Measurements from ENCODE around the gene C1QTNF7. TPM values are rescaled to one million over a fixed set of nuclear protein-coding genes. Genes with fewer than 3 reads are reported as not detected.
A peak's percentile ranks its signal among the peaks of the same experiment; 100 is the strongest.

Gene C1QTNF7
- total RNA-seq, 1 experiment from 2014 or later = not detected

DNA sequence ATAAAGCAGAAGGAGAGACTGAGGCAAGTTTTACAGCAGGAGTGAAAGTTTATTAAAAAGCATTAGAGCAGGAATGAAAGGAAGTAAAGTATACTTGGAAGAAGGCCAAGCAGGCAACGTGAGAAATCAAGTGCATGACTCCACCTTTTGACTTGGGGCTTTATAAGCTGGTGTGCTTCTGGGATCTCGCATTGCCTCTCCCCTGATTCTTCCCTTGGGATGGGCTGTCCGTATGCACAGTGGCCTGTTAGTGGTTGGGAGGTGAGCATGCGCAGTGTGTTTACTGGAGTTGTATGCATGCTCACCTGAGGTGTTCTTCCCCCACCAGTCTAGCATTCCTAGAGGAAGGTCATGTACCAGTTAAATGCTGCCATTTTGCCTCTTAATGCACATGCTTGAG, 29.1 kb upstream of the C1QTNF7 start:
- CTCF ChIA-PET = no interaction called here
- H3K36me3 Mint-ChIP-seq (ENCODE audit: insufficient read depth, unreplicated experiment) = no peaks in the 10 kb centered on the region
- intact Hi-C loops (cut with micrococcal nuclease; ENCODE audit: unreplicated experiment) = loop anchor here (10.0 kb wide), 1 partner anchor 164 kb away; no protein-coding TSS in a partner anchor

DNA sequence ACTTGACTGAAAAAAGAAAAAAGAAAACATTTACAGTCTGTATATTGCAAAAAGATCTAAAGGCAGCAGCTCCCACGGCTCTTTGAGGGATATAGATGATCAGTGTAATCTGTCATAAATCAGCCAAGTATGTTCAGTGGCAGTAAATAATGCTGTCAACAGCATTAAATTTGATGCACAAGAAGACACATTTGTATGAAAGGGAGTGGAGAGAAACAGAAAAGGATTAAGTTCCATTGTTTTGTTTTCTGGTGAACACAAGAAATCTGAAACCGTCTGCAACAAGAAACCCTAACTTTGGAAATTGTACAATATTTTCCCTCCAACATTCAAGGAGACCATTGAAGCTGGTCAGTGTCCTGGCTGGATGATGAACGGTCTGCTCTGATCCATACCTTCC, 27.6 kb upstream of the C1QTNF7 start:
- Mint-ChIP-seq H3K27ac (ENCODE audit: unreplicated experiment) (no peak overlapping the region), H3K4me1 (ENCODE audit: low read depth, unreplicated experiment) (peaks cover 16% of the 10 kb centered on the region), H3K27me3 (ENCODE audit: unreplicated experiment) (peaks cover 1% of the 10 kb centered on the region), H3K4me3 (ENCODE audit: low read depth, unreplicated experiment) (no peak overlapping the region), H3K36me3 (ENCODE audit: insufficient read depth, unreplicated experiment) (no peaks in the 10 kb centered on the region), H3K9me3 (ENCODE audit: low read depth, unreplicated experiment) (peaks cover 3% of the 10 kb centered on the region)
- no peak for TF ChIP-seq CTCF (IDR thresholded peaks at IDR 0.05; ENCODE audit: unreplicated experiment)
- CTCF ChIA-PET = no interaction called here
- no TSS peak for BruUV-seq (replicated peaks)
- intact Hi-C loops (cut with micrococcal nuclease; ENCODE audit: unreplicated experiment) = loop anchor here (5.0 kb wide), 1 partner anchor 52 kb away; no protein-coding TSS in a partner anchor
- no peak for DNase-seq

More for the DNA sequence above, 29.1 kb upstream of the C1QTNF7 start:
- H3K4me3 Mint-ChIP-seq (ENCODE audit: low read depth, unreplicated experiment) = no peak overlapping the region
- peaks cover 3% of the 10 kb centered on the region for H3K9me3 Mint-ChIP-seq (ENCODE audit: low read depth, unreplicated experiment)
- BruUV-seq (replicated peaks) = no TSS peak
- no peak for TF ChIP-seq CTCF (IDR thresholded peaks at IDR 0.05; ENCODE audit: unreplicated experiment)
- H3K4me1 Mint-ChIP-seq (ENCODE audit: low read depth, unreplicated experiment) = peaks cover 16% of the 10 kb centered on the region
- no peak for DNase-seq
- H3K27me3 Mint-ChIP-seq (ENCODE audit: unreplicated experiment) = peaks cover 12% of the 10 kb centered on the region
- no peak overlapping the region for H3K27ac Mint-ChIP-seq (ENCODE audit: unreplicated experiment)

GRCh38 chr4:15400981-15401671, 26.7 kb upstream of the C1QTNF7 start:
- Mint-ChIP-seq H3K4me3 (ENCODE audit: low read depth, unreplicated experiment) (no peak overlapping the region), H3K27ac (ENCODE audit: unreplicated experiment) (peak overlapping the region; percentile 77), H3K4me1 (ENCODE audit: low read depth, unreplicated experiment) (peaks cover 16% of the 10 kb centered on the region), H3K36me3 (ENCODE audit: insufficient read depth, unreplicated experiment) (no peaks in the 10 kb centered on the region), H3K9me3 (ENCODE audit: low read depth, unreplicated experiment) (peaks cover 3% of the 10 kb centered on the region), H3K27me3 (ENCODE audit: unreplicated experiment) (peaks cover 10% of the 10 kb centered on the region)
- CTCF ChIA-PET = interaction anchor here (0.5 kb wide), 1 partner anchor 1925 kb away, joined by 9 read pairs; no protein-coding TSS in a partner anchor
- TF ChIP-seq CTCF (IDR thresholded peaks at IDR 0.05; ENCODE audit: unreplicated experiment) = no peak
- BruUV-seq (replicated peaks) = no TSS peak
- intact Hi-C loops (cut with micrococcal nuclease; ENCODE audit: unreplicated experiment) = loop anchor here (5.0 kb wide), 1 partner anchor 51 kb away; no protein-coding TSS in a partner anchor
- DNase-seq = peak; percentile 48

DNA sequence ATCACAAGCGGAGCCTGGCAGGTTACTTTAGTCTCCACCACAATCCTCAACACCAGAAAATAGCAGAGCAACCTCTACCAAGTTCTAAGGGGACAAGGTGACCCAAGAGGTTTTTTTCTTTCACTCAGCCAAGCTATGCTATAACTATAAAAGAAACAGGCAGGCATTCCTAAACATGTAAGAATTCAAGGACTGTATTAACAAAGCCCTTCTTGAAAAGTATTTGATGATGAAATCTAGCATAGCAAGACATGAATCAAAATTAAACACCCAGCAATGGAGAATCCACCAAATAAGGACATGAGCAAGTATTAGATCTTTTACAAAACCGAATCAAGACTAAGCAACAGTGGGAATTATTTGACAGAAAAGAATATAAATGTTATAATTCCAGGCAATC, 25.7 kb upstream of the C1QTNF7 start:
- Mint-ChIP-seq H3K4me3 (ENCODE audit: low read depth, unreplicated experiment) (no peak overlapping the region), H3K36me3 (ENCODE audit: insufficient read depth, unreplicated experiment) (no peaks in the 10 kb centered on the region), H3K27ac (ENCODE audit: unreplicated experiment) (no peak overlapping the region), H3K9me3 (ENCODE audit: low read depth, unreplicated experiment) (peaks cover 3% of the 10 kb centered on the region), H3K27me3 (ENCODE audit: unreplicated experiment) (peaks cover 15% of the 10 kb centered on the region), H3K4me1 (ENCODE audit: low read depth, unreplicated experiment) (peaks cover 16% of the 10 kb centered on the region)
- no peak for TF ChIP-seq CTCF (IDR thresholded peaks at IDR 0.05; ENCODE audit: unreplicated experiment)
- DNase-seq = no peak
- CTCF ChIA-PET = interaction anchor here (0.6 kb wide), 1 partner anchor 401 kb away, joined by 3 read pairs; no protein-coding TSS in a partner anchor
- intact Hi-C loops (cut with micrococcal nuclease; ENCODE audit: unreplicated experiment) = loop anchor here (5.0 kb wide), 1 partner anchor 50 kb away; no protein-coding TSS in a partner anchor
- BruUV-seq (replicated peaks) = no TSS peak
